SK-N-SH (cell line): Measurements from ENCODE around the gene HRH1.
A peak's percentile ranks its signal among the peaks of the same experiment; 100 is the strongest.

ENCODE experiments used
- POLR2AphosphoS5 ChIP-seq: IDR thresholded peaks from 2 replicates; pipeline ENCODE4 v1.6.1; 2012; ENCODE audit warnings: low read depth, low read length
- RXRA ChIP-seq: IDR thresholded peaks from 2 replicates; pipeline ENCODE4 v1.4.0; 2012; ENCODE audit warnings: low read depth, mild to moderate bottlenecking, borderline replicate concordance
- TAF1 ChIP-seq: IDR thresholded peaks from 2 replicates; pipeline ENCODE4 v1.6.1; 2012; ENCODE audit warnings: low read depth, mild to moderate bottlenecking, low read length, moderate library complexity, borderline replicate concordance
- TF ChIP-seq, protein P1 (sequence below): IDR thresholded peaks from 2 replicates; pipeline ENCODE4; 2012
- TF ChIP-seq, protein P2 (sequence below): fragments of 200-600 bp; sonication (generic); IDR thresholded peaks from 2 replicates; pipeline ENCODE4 v1.6.1; 2017; ENCODE audit warnings: antibody characterized with exemption, mild to moderate bottlenecking, moderate library complexity
- TF ChIP-seq, protein P3 (sequence below): fragments of 150-350 bp; IDR thresholded peaks from 2 replicates; pipeline ENCODE4 v1.6.1; 2017; ENCODE audit warnings: antibody characterized with exemption, low read length, low read depth, borderline replicate concordance

DNA sequence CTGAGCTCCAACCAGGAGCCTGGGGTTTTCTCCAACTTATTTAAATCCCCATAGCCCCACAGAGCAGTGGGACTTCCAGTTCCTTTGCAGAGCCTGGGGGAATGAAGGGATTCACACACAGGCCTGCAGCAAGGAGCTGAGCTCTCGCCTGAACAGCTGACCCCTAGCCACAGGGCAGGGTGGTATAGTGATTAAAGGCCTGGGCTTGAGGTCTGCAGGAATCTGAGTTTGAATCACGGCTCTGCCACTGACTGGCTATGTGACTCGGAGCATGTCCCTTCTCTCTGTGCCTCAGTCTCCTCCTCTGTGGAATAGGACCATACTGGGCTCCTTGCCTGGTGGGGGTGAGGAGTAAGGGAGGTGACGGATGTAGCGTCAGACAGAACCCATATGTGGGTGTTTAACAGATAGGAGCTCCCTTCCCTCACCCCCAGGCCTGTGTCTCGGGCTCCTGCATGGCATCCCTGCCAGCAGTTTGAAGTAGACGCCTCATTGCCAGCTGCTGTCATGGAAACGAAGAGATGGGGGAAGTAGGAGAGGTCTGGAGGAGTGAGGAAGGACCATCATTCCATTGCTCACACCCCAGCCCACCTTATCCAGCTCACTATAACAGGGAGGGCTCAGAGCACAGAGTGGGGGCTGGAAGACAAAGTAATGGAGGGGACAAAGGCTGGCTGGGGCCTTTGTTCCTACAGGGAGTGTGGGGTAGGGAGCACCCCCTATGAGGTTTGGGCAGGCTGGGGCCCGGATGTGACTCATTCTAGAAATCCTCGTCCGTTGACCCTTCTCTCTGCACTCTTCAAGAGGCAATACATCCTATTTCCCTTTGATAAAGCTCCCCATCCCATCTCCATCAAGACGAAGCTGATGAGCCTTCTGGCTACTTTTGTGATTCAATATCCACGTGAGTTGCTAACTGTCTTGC, 14.8 kb downstream of the HRH1 start:
- TF ChIP-seq POLR2AphosphoS5 (no peak), RXRA (peak; percentile 22; the same call in 1 of the 2 replicates), TAF1 (no peak)
- TF ChIP-seq, protein P1, sequence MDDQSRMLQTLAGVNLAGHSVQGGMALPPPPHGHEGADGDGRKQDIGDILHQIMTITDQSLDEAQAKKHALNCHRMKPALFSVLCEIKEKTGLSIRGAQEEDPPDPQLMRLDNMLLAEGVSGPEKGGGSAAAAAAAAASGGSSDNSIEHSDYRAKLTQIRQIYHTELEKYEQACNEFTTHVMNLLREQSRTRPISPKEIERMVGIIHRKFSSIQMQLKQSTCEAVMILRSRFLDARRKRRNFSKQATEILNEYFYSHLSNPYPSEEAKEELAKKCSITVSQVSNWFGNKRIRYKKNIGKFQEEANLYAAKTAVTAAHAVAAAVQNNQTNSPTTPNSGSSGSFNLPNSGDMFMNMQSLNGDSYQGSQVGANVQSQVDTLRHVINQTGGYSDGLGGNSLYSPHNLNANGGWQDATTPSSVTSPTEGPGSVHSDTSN = 0 out of 2 replicates have a peak, but pooled peaks have one; percentile 8
- TF ChIP-seq, protein P2, sequence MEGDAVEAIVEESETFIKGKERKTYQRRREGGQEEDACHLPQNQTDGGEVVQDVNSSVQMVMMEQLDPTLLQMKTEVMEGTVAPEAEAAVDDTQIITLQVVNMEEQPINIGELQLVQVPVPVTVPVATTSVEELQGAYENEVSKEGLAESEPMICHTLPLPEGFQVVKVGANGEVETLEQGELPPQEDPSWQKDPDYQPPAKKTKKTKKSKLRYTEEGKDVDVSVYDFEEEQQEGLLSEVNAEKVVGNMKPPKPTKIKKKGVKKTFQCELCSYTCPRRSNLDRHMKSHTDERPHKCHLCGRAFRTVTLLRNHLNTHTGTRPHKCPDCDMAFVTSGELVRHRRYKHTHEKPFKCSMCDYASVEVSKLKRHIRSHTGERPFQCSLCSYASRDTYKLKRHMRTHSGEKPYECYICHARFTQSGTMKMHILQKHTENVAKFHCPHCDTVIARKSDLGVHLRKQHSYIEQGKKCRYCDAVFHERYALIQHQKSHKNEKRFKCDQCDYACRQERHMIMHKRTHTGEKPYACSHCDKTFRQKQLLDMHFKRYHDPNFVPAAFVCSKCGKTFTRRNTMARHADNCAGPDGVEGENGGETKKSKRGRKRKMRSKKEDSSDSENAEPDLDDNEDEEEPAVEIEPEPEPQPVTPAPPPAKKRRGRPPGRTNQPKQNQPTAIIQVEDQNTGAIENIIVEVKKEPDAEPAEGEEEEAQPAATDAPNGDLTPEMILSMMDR = no peak
- TF ChIP-seq, protein P3, sequence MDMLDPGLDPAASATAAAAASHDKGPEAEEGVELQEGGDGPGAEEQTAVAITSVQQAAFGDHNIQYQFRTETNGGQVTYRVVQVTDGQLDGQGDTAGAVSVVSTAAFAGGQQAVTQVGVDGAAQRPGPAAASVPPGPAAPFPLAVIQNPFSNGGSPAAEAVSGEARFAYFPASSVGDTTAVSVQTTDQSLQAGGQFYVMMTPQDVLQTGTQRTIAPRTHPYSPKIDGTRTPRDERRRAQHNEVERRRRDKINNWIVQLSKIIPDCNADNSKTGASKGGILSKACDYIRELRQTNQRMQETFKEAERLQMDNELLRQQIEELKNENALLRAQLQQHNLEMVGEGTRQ = no peak
